GM12892 (cell line): ENCODE data around the gene FAM210B.

Experiments used
- POLR2A ChIP-seq: IDR thresholded peaks from 2 replicates; pipeline ENCODE4 v1.6.1; 2011; ENCODE audit warnings: low read depth, low read length, control low read depth
- POLR2AphosphoS5 ChIP-seq: IDR thresholded peaks from 2 replicates; pipeline ENCODE4 v1.6.1; 2011; ENCODE audit warnings: low read depth, low read length, control low read depth

- TF ChIP-seq POLR2AphosphoS5, result no peak
- TF ChIP-seq POLR2A, result no peak
These were observed 35.1 kb upstream of the FAM210B start for GRCh38 chr20:56323656-56324055.
